Limb (tissue), 2 donors: ENCODE results near the gene ZSCAN1.
"Not testable (repeated sequence)": the region's sequence is repeated elsewhere in the genome, so short reads cannot be mapped to it uniquely, and the experiment has no call there.

Experiments used
- DNase-seq, 2 donors: peaks; one replicate each; pipeline ENCODE4 v3.0.0-alpha.2; 2016; ENCODE audit errors: extremely low spot score in 2 of 2

Gene ZSCAN1

GRCh38 chr19:58033741-58034476 is at the start of gene ZSCAN1:
ZSCAN1 (plus strand) TSS chr19:58034025; CDS start chr19:58037837, 3,812 bp downstream.
- DNase-seq: peak; percentile 93 to 98

DNA sequence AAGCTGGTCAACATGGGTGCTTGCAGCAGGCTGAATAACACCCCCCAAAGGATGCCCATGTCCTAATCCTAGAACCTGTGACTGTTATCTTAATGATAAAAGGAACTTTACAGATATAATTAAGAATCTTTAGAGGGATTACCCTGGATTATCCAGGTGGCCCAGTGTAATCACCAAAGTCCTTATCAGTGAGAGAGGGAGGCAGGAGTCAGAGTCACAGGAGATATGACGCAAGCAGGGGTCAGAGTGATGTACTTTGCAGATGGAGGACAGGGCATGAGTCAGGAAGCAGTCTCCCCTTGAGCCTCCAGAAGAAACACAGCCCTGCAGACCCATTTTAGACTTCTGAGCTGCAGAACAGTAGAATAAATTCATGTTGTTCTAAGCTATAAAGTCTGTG is 41.0 kb upstream of the ZSCAN1 start:
- no peak for DNase-seq

GRCh38 chr19:58000677-58001076 is 33.1 kb upstream of the ZSCAN1 start:
- DNase-seq: no peak

GRCh38 chr19:58001895-58002369 is 31.9 kb upstream of the ZSCAN1 start:
- no peak for DNase-seq

GRCh38 chr19:58002384-58003173 is 31.2 kb upstream of the ZSCAN1 start, which contains the start of gene ZNF606:
ZNF606 (minus strand) TSS chr19:58002820; CDS start chr19:58001319, 1,501 bp downstream.
- peak; percentile 85 to 93 for DNase-seq

- no peak for DNase-seq
Observed at GRCh38 chr19:58003174-58003828, 30.5 kb upstream of the ZSCAN1 start.

GRCh38 chr19:58007285-58007684 is 26.5 kb upstream of the ZSCAN1 start:
- no peak for DNase-seq

DNA sequence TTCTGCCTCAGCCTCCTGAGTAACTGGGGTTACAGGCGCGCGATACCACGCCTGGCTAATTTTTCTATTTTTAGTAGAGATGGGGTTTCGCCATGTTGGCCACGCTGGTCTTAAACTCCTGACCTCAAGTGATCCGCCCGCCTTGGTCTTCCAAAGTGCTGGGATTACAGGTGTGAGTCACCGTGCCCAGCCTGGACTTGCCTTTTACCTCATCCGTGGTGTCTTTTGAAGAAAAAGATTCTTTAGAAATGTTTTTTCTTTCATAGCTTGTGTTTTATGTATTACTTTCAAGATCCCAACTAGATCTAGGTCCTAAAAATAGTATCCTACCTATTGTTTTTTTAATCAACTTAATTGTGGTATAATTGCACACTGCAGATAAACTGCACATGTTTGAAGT is 24.9 kb upstream of the ZSCAN1 start:
- DNase-seq: not testable (repeated sequence)

DNA sequence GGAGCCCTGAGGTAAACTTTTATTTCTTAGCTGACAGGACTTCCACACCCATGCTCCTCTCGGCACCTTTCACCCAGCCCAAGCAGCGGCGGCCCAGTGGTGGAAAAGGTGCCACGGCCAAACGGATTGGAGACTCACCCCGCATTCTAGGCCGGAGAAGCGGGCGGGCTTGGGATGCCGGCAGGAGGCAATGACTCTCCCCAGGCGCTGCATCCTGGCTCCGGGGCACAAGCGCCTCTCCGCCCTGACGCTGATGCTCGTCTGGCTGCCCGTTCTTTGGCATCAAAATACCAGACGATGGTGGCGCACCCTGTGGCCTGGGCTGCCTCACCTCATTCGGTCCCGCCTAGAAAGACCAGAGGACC is 24.5 kb upstream of the ZSCAN1 start:
- no peak for DNase-seq

DNA sequence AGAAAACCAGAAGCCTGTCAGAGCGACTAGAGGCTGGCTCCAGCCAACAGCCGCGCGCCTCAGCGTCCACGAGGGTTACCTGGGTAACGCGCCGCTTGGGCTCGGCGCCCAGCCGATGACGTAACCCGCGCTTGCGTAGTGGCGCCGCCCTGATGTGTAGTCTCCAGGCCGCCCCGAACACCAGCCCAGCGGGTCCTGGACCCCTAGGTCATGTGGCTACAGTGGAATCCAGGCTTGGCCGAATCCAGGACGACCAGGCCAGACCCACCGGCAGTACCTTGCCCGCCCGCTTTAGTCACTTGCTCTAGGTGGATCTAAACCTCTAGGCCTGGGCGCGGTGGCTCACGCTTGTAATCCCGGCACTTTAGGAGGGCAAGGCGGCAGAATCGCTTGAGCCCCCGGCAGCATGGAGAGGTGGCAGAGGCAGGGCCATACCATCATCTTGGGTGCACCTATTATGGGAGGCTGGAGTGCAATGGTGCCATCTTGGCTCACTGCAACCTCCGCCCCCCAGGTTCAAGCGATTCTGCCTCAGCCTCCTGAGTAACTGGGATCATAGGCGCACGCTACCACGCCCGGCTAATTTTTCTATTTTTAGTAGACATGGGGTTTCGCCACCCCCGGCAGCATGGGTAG is 24.0 kb upstream of the ZSCAN1 start:
- peak; percentile 95 to 98 for DNase-seq

DNA sequence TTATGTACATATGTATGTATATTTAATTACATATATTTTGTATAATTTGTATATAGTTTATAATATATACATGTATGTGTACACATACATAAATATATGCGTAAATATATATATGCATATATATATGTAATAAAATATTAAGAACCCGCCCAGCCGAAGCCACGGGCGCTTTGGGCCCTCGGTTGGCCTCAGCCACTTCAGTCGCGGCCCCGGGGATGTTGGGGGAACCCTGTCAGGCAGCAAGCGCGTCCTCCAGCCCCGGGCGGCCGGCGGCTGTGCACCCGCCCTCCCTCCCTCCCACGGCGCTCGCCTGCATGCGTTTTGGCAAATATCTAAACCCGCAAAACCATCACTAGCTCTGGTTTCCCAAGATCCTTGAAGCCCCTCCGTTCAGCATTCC is 23.3 kb upstream of the ZSCAN1 start:
- peak in 1 of 2 donors; percentile 36 for DNase-seq

DNA sequence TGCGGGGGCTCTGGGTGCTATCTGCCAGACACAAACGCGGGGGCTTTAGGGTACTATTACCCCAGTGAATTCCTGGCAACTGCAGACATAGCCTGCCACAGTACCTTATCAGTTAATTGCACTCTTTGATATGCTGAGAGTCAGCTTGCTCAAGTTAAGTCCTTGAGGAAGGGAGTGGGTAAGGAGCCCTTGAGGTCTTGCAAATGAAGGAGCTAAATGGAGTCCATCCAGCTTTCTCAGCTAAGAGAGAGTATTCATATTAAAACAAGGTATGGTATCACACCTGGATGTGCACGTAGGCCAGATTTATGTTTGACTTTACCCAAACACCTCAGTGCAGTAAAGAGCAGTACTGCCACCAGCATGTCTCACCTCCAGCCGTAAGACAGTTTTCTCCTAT is 19.7 kb upstream of the ZSCAN1 start:
- no peak for DNase-seq

DNA sequence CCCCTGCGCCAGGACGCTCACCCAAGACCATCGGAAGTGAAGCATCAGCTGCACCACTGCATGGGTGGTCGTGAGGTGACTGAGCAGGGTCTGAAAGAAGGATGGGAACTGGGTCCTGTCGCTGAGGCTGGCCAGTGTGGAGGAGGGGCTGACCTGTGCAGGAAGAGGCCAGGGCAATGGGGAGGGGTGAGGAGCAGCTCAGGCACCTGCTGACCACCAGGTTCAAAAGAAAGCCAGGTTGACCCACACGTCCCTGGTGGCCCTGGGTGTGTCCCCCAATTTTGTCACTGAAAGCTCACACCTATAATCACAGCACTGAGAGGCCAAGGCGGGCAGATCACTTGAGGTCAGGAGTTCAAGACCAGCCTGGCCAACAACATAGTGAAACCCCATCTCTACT is 13.7 kb upstream of the ZSCAN1 start:
- no peak for DNase-seq

- DNase-seq: peak; percentile 75 to 78
Observed at GRCh38 chr19:58021541-58022282, 12.1 kb upstream of the ZSCAN1 start.

- DNase-seq: no peak
Observed at GRCh38 chr19:58022283-58022660, 11.6 kb upstream of the ZSCAN1 start.

DNA sequence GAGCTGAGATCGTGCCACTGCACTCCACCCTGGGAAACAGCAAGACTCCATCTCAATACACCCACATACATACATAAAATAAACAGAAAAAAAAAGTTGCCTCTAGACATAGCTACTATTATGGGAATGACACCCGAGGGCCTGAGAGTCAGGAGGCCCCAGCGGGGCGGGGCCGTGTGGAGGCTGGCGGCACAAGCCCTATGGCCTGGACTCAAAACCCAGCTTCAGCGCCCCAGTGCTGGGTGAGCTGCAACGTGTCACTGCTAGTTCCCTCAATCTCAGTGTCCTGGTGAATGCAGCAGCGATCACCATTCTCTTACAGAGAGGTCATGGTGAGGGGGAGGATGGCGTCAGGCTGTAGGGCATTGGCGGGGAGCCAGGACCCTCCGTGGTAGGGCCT is 9.2 kb upstream of the ZSCAN1 start:
- no peak for DNase-seq

DNA sequence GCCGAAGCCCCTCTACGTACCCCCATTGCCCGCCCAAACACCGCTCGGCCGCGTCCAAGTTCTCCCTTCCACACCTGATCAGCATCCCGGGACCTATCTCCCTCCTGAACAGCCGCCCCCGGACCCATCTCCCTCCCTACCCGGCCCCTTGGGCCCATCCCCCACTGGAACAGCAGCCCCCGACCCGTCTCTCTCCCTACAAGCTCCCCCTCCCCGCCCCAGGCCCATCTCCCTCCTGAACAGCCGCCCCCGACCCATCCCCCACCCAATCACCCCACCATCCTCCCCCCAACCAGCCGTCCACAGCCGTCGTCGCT is 610 bp downstream of the ZSCAN1 start:
- DNase-seq: peak in 1 of 2 donors; percentile 62

DNA sequence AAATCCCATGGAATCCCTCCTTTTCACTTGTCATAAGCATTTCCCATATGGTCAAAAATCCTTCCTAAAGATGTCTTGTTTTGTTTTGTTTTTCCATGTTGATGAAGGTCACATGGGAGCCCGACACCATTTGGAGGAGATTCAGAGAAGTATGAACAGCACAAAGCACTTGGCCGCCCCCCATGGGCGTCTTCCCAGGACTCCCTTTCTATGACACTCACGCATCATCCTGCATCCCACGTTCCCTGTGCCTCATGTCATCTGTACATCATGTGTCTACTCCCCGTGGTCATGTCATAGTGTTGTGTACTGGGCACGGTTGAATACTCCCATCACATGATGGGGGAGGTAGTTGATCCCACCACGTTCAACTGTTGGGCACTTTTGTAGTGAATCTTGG is 2.0 kb downstream of the ZSCAN1 start:
- DNase-seq: no peak

GRCh38 chr19:58037927-58038687 is 4.3 kb downstream of the ZSCAN1 start:
- DNase-seq: peak; percentile 1 to 48

DNA sequence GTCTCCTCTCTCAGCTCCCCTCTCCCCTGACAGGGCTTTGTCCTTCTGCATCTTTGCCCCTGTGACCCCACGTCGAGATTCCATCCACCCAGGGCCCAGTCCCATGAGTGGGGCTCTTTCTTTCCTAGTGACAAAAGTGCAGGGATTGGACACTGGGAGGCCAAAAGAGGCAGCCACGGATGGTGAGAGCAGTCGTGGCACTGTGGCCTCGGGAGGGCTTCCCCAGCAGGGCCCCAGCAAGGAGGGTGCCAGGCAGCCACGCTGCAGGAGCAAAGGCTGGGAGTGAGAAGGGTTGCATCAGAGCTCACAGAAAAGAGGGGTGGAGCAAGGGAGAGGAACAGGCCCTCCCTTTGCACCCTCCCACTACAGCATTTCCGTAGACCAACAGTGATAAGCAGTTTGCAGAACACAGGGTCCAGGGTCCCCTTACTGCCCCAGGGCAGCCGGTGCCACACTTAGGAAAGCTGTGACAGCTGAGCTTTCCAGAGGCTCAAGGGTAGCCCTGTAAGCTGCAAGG is 4.9 kb downstream of the ZSCAN1 start:
- DNase-seq: no peak
